Suprapubic skin (tissue), 4 donors: ENCODE data around the gene ADAM20. TPM values are rescaled to one million over a fixed set of nuclear protein-coding genes. Genes with fewer than 3 reads are reported as not detected.

Experiments
- DNase-seq, 2 donors: peaks; one replicate each; pipeline ENCODE4 v3.0.0-alpha.2; 2019; ENCODE audit warnings: low spot score in 2 of 2
- H3K27ac ChIP-seq: fragments of 200-600 bp; sonication (generic); one replicate; pipeline ENCODE4 v1.5.1; 2019
- H3K27me3 ChIP-seq: fragments of 200-600 bp; sonication (generic); one replicate; pipeline ENCODE4 v1.5.1; 2019
- H3K36me3 ChIP-seq: fragments of 200-600 bp; sonication (generic); one replicate; pipeline ENCODE4 v1.5.1; 2019
- H3K4me1 ChIP-seq: fragments of 200-600 bp; sonication (generic); one replicate; pipeline ENCODE4 v1.5.1; 2019
- H3K4me3 ChIP-seq: fragments of 200-600 bp; sonication (generic); one replicate; pipeline ENCODE4 v1.5.1; 2019; ENCODE audit warnings: mild to moderate bottlenecking
- H3K9me3 ChIP-seq: fragments of 200-600 bp; sonication (generic); one replicate; pipeline ENCODE4 v1.5.1; 2019
- CTCF ChIP-seq, 2 donors: fragments of 200-600 bp in 1 of 2; fragments of 450-650 bp in 1 of 2; sonication (generic) in 1 of 2; IDR thresholded peaks; one replicate each; pipeline ENCODE4 v1.5.1; 2016 to 2019; ENCODE audit warnings: antibody characterized with exemption in 2 of 2, mild to moderate bottlenecking in 1 of 2, moderate library complexity in 1 of 2
- EP300 ChIP-seq: sonication (generic); formaldehyde crosslinking; IDR thresholded peaks from one replicate; pipeline ENCODE4 v1.6.1; 2017; ENCODE audit warnings: antibody characterized with exemption
- POLR2A ChIP-seq, 2 donors: fragments of 450-650 bp; IDR thresholded peaks; one replicate each; pipeline ENCODE4 v1.6.1; 2017; ENCODE audit warnings: antibody characterized with exemption in 2 of 2, mild to moderate bottlenecking in 2 of 2, moderate library complexity in 2 of 2
- POLR2AphosphoS5 ChIP-seq, 3 donors: sonication (generic); formaldehyde crosslinking; IDR thresholded peaks; one replicate each; pipeline ENCODE4 v1.6.1; 2017; ENCODE audit warnings: antibody characterized with exemption in 3 of 3
- WGBS: methylation state at CpG from one replicate; pipeline ENCODE4 v1.1.5; 2018; 5-methylcytosine and 5-hydroxymethylcytosine counted together
- total RNA-seq, 4 donors: library from RNA; depleted of rRNA; stranded (reverse); fragments of >200 nt; gene quantifications; one replicate each; pipeline ENCODE4 v1.1.0, GENCODE V29; 2016

The ADAM20 gene
- total RNA-seq, 4 donors from 2014 or later, result 0.16 to 5.6 (median 0.89) TPM

GRCh38 chr14:70563869-70564268 is 29.1 kb upstream of the ADAM20 start:
- no peak for DNase-seq
- 79% methylated on average over 1 of the region's 1 CpG for WGBS
- H3K36me3 ChIP-seq, result peaks cover 38% of the 10 kb centered on the region
- no peak overlapping the region for H3K4me3 ChIP-seq
- H3K27ac ChIP-seq, result no peak overlapping the region
- peaks cover 3% of the 10 kb centered on the region for H3K4me1 ChIP-seq
- H3K9me3 ChIP-seq, result no peaks in the 10 kb centered on the region
- no peaks in the 10 kb centered on the region for H3K27me3 ChIP-seq
- no peak for TF ChIP-seq EP300
- TF ChIP-seq POLR2A (IDR thresholded peaks at IDR 0.05), result no peak
- TF ChIP-seq CTCF (IDR thresholded peaks at IDR 0.05), result no peak
- no peak for TF ChIP-seq POLR2AphosphoS5 (IDR thresholded peaks at IDR 0.05)

GRCh38 chr14:70563417-70563816 is 28.6 kb upstream of the ADAM20 start:
- no peaks in the 10 kb centered on the region for H3K27me3 ChIP-seq
- H3K9me3 ChIP-seq, result no peaks in the 10 kb centered on the region
- peaks cover 38% of the 10 kb centered on the region for H3K36me3 ChIP-seq
- no peak for DNase-seq
- H3K4me1 ChIP-seq, result peaks cover 3% of the 10 kb centered on the region
- WGBS, result 82% methylated on average over 4 of the region's 4 CpGs
- TF ChIP-seq POLR2AphosphoS5 (IDR thresholded peaks at IDR 0.05) (no peak), EP300 (no peak), POLR2A (IDR thresholded peaks at IDR 0.05) (no peak), CTCF (IDR thresholded peaks at IDR 0.05) (no peak)
- H3K27ac ChIP-seq, result no peak overlapping the region
- H3K4me3 ChIP-seq, result no peak overlapping the region

GRCh38 chr14:70558356-70558755 is 23.6 kb upstream of the ADAM20 start:
- Histone ChIP-seq H3K4me3 (no peak overlapping the region), H3K36me3 (peaks cover 13% of the 10 kb centered on the region), H3K27ac (no peak overlapping the region), H3K27me3 (no peaks in the 10 kb centered on the region), H3K4me1 (peaks cover 8% of the 10 kb centered on the region), H3K9me3 (no peaks in the 10 kb centered on the region)
- no peak for DNase-seq
- no peak for TF ChIP-seq EP300
- no peak for TF ChIP-seq CTCF (IDR thresholded peaks at IDR 0.05)
- no peak for TF ChIP-seq POLR2A (IDR thresholded peaks at IDR 0.05)
- no peak for TF ChIP-seq POLR2AphosphoS5 (IDR thresholded peaks at IDR 0.05)

- WGBS, result 18% methylated on average over 9 of the region's 19 CpGs
- peak overlapping the region; percentile 33 for H3K4me3 ChIP-seq
- no peak for DNase-seq
Measured at GRCh38 chr14:70555890-70556289, 21.1 kb upstream of the ADAM20 start.

GRCh38 chr14:70538087-70538486 is 3.3 kb upstream of the ADAM20 start:
- Histone ChIP-seq H3K27me3 (no peaks in the 10 kb centered on the region), H3K36me3 (no peaks in the 10 kb centered on the region), H3K9me3 (peaks cover 3% of the 10 kb centered on the region), H3K27ac (no peak overlapping the region), H3K4me1 (no peaks in the 10 kb centered on the region), H3K4me3 (no peak overlapping the region)
- WGBS, result 59% methylated on average over 5 of the region's 5 CpGs
- DNase-seq, result no peak
- TF ChIP-seq POLR2AphosphoS5 (IDR thresholded peaks at IDR 0.05) (no peak), POLR2A (IDR thresholded peaks at IDR 0.05) (no peak), CTCF (IDR thresholded peaks at IDR 0.05) (no peak), EP300 (no peak)

More at GRCh38 chr14:70555890-70556289, 21.1 kb upstream of the ADAM20 start:
- Histone ChIP-seq H3K4me1 (peaks cover 8% of the 10 kb centered on the region), H3K27me3 (no peaks in the 10 kb centered on the region), H3K27ac (no peak overlapping the region), H3K36me3 (no peaks in the 10 kb centered on the region), H3K9me3 (no peaks in the 10 kb centered on the region)
- TF ChIP-seq EP300 (no peak), POLR2AphosphoS5 (IDR thresholded peaks at IDR 0.05) (no peak), CTCF (IDR thresholded peaks at IDR 0.05) (no peak), POLR2A (IDR thresholded peaks at IDR 0.05) (no peak)
